Liver (tissue), 9 donors: ENCODE results near the gene TMPRSS3. TPM values are rescaled to one million over a fixed set of nuclear protein-coding genes. Genes with fewer than 3 reads are reported as not detected.

Source experiments
- DNase-seq: peaks from one replicate; pipeline ENCODE4 v3.0.0-alpha.2; 2017; ENCODE audit warnings: low spot score
- H3K27ac ChIP-seq, 2 donors: one replicate each; pipeline ENCODE4 v1.7.0; 2013; ENCODE audit warnings: inconsistent platforms in 2 of 2, low read length in 2 of 2, control low read depth in 1 of 2, low read depth in 1 of 2, mild to moderate bottlenecking in 1 of 2
- H3K27me3 ChIP-seq, 4 donors: one replicate each; pipeline versions ENCODE4 v1.6.1 to v1.7.0; 2013; ENCODE audit warnings: low read length in 3 of 4, inconsistent platforms in 1 of 4, mild to moderate bottlenecking in 1 of 4, moderate library complexity in 1 of 4; ENCODE audit not compliant: control insufficient read depth in 4 of 4, insufficient read depth in 4 of 4
- H3K36me3 ChIP-seq, 4 donors: one replicate each; pipeline versions ENCODE4 v1.6.1 to v1.7.0; 2013; ENCODE audit warnings: low read length in 3 of 4, mild to moderate bottlenecking in 3 of 4, low read depth in 1 of 4, moderate library complexity in 1 of 4; ENCODE audit not compliant: control insufficient read depth in 4 of 4, insufficient read depth in 3 of 4
- H3K4me1 ChIP-seq, 4 donors: one replicate each; pipeline versions ENCODE4 v1.6.1 to v1.7.0; 2013; ENCODE audit warnings: low read length in 3 of 4, mild to moderate bottlenecking in 3 of 4, moderate library complexity in 1 of 4; ENCODE audit not compliant: control insufficient read depth in 4 of 4, insufficient read depth in 4 of 4
- H3K4me3 ChIP-seq, 3 donors: one replicate each; pipeline versions ENCODE4 v1.6.1 to v1.7.0; 2013; ENCODE audit warnings: low read length in 3 of 3, control low read depth in 1 of 3, low read depth in 1 of 3, mild to moderate bottlenecking in 1 of 3
- H3K9ac ChIP-seq, 2 donors: one replicate each; pipeline ENCODE4 v1.7.0; 2013; ENCODE audit warnings: low read length in 2 of 2, mild to moderate bottlenecking in 2 of 2, moderate library complexity in 2 of 2, control low read depth in 1 of 2, low read depth in 1 of 2
- H3K9me3 ChIP-seq, 4 donors: one replicate each; pipeline versions ENCODE4 v1.6.1 to v1.7.0; 2013; ENCODE audit warnings: low read length in 3 of 4; ENCODE audit not compliant: control insufficient read depth in 4 of 4
- EGR1 ChIP-seq, 2 donors: IDR thresholded peaks; 2 replicates each; pipeline ENCODE4 v1.6.1; 2016 to 2018; ENCODE audit warnings: antibody characterized with exemption in 2 of 2, low read depth in 2 of 2
- FOXA1 ChIP-seq: IDR thresholded peaks from 2 replicates; pipeline ENCODE4 v1.6.1; 2016; ENCODE audit warnings: antibody characterized with exemption
- FOXA2 ChIP-seq: IDR thresholded peaks from 2 replicates; pipeline ENCODE4 v1.6.1; 2016; ENCODE audit warnings: antibody characterized with exemption
- GABPA ChIP-seq, 2 donors: IDR thresholded peaks in 1 of 2; conservative IDR thresholded peaks in 1 of 2; 2 replicates each; pipeline ENCODE4 v1.6.1; 2016; ENCODE audit warnings: antibody characterized with exemption in 2 of 2, mild to moderate bottlenecking in 1 of 2, moderate library complexity in 1 of 2
- HNF4A ChIP-seq, 2 donors: conservative IDR thresholded peaks; 2 replicates each; pipeline ENCODE4 v1.6.1; 2016; ENCODE audit warnings: antibody characterized with exemption in 2 of 2, mild to moderate bottlenecking in 2 of 2
- JUND ChIP-seq, 2 donors: IDR thresholded peaks; 2 replicates each; pipeline ENCODE4 v1.6.1; 2016; ENCODE audit warnings: antibody characterized with exemption in 2 of 2
- NR2F2 ChIP-seq: IDR thresholded peaks from 2 replicates; pipeline ENCODE4 v1.6.1; 2016; ENCODE audit warnings: antibody characterized with exemption
- RAD21 ChIP-seq, 2 donors: IDR thresholded peaks; 2 replicates each; pipeline ENCODE4 v1.6.1; 2016; ENCODE audit warnings: antibody characterized with exemption in 2 of 2, mild to moderate bottlenecking in 2 of 2
- RXRA ChIP-seq, 2 donors: IDR thresholded peaks; 2 replicates each; pipeline ENCODE4 v1.6.1; 2017 to 2018; ENCODE audit warnings: antibody characterized with exemption in 2 of 2, mild to moderate bottlenecking in 1 of 2
- SP1 ChIP-seq: IDR thresholded peaks from 2 replicates; pipeline ENCODE4 v1.6.1; 2018; ENCODE audit warnings: antibody characterized with exemption, mild to moderate bottlenecking
- TAF1 ChIP-seq: conservative IDR thresholded peaks from 2 replicates; pipeline ENCODE4 v1.6.1; 2016; ENCODE audit warnings: antibody characterized with exemption, mild to moderate bottlenecking
- YY1 ChIP-seq: IDR thresholded peaks from 2 replicates; pipeline ENCODE4 v1.6.1; 2016; ENCODE audit warnings: antibody characterized with exemption, mild to moderate bottlenecking
- WGBS: extraction: QIAGEN DNeasy Blood & Tissue Kit; methylation state at CpG from one replicate; pipeline ENCODE4 v1.1.7; 2013; 5-methylcytosine and 5-hydroxymethylcytosine counted together
- polyA plus RNA-seq, 2 donors: library from polyadenylated mRNA; stranded (reverse) in 1 of 2; unstranded in 1 of 2; fragments of 200-250 nt in 1 of 2; fragments of >200 nt in 1 of 2; fragmentation: Nextera tagmentation in 1 of 2; extraction: Ambion mirVana in 1 of 2; gene quantifications; one replicate each; pipeline versions ENCODE4 v1.2.1 to v1.2.3, GENCODE V29; 2013 to 2015
- total RNA-seq, 2 donors: library from RNA; depleted of rRNA; stranded (reverse); fragments of >200 nt; gene quantifications; one replicate each; pipeline ENCODE4 v1.2.3, GENCODE V29; 2014
- TF ChIP-seq, protein P1 (sequence below): IDR thresholded peaks from 2 replicates; pipeline ENCODE4 v1.6.1; 2016; ENCODE audit warnings: antibody characterized with exemption
- TF ChIP-seq, protein P2 (sequence below): IDR thresholded peaks from 2 replicates; pipeline ENCODE4 v1.6.1; 2016; ENCODE audit warnings: antibody characterized with exemption, mild to moderate bottlenecking
- TF ChIP-seq, protein P3 (sequence below): fragments of 150-350 bp; IDR thresholded peaks from 2 replicates; pipeline ENCODE4 v1.5.1; 2017; ENCODE audit warnings: improper control_type of control experiment, low read depth, low read length; ENCODE audit not compliant: missing input control
- TF ChIP-seq, protein P4 (sequence below): IDR thresholded peaks from 2 replicates; pipeline ENCODE4 v1.6.1; 2016; ENCODE audit warnings: antibody characterized with exemption
- donor health status: healthy.
- donor health status: healthy.
- donor health status: healthy.
- donor health status: healthy.
- donor health status: healthy.

TMPRSS3 gene
- total and polyA plus RNA-seq, 4 donors = 0.25 to 0.50 TPM; not detected in 2

DNA sequence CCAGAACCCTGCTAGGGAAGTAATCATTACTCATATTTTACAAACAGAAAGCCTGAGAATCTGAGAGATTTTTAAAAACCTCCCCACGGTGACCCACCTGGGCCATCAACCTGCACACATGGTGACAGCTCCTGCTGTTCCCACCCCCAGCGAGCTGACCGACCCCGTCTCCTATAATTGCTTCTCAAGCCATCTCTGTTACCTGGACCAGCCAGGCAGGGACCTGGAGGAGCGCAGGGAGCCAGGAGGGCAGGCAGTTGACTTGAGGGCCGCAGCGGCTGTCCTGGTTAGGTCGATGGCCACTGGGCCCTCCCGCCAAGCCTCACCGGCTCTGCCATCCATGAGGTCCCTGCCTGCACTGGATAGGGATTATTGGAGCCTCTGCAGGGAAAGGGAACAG, 52.8 kb downstream of the TMPRSS3 start:
- Histone ChIP-seq H3K9ac (no peak overlapping the region), H3K36me3 (no peaks in the 10 kb centered on the region), H3K4me1 (peaks cover 0 to 2% (median 0%) of the 10 kb centered on the region in 4 donors), H3K9me3 (no peaks in the 10 kb centered on the region), H3K27ac (no peak overlapping the region), H3K4me3 (no peak overlapping the region), H3K27me3 (peaks cover 0 to 4% (median 0%) of the 10 kb centered on the region in 4 donors)
- WGBS = 85% methylated on average over 10 of the region's 10 CpGs
- no peak for DNase-seq
- TF ChIP-seq, protein P1, sequence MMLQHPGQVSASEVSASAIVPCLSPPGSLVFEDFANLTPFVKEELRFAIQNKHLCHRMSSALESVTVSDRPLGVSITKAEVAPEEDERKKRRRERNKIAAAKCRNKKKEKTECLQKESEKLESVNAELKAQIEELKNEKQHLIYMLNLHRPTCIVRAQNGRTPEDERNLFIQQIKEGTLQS = no peak
- TF ChIP-seq, protein P2, sequence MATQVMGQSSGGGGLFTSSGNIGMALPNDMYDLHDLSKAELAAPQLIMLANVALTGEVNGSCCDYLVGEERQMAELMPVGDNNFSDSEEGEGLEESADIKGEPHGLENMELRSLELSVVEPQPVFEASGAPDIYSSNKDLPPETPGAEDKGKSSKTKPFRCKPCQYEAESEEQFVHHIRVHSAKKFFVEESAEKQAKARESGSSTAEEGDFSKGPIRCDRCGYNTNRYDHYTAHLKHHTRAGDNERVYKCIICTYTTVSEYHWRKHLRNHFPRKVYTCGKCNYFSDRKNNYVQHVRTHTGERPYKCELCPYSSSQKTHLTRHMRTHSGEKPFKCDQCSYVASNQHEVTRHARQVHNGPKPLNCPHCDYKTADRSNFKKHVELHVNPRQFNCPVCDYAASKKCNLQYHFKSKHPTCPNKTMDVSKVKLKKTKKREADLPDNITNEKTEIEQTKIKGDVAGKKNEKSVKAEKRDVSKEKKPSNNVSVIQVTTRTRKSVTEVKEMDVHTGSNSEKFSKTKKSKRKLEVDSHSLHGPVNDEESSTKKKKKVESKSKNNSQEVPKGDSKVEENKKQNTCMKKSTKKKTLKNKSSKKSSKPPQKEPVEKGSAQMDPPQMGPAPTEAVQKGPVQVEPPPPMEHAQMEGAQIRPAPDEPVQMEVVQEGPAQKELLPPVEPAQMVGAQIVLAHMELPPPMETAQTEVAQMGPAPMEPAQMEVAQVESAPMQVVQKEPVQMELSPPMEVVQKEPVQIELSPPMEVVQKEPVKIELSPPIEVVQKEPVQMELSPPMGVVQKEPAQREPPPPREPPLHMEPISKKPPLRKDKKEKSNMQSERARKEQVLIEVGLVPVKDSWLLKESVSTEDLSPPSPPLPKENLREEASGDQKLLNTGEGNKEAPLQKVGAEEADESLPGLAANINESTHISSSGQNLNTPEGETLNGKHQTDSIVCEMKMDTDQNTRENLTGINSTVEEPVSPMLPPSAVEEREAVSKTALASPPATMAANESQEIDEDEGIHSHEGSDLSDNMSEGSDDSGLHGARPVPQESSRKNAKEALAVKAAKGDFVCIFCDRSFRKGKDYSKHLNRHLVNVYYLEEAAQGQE = no peak
- TF ChIP-seq YY1 (no peak), NR2F2 (no peak), GABPA (IDR thresholded peaks at IDR 0.05 in 1 of 2, conservative IDR thresholded peaks at IDR 0.05 in 1 of 2) (no peak), EGR1 (IDR thresholded peaks at IDR 0.05; ENCODE audit: low read depth in 2 of 2) (no peak), HNF4A (conservative IDR thresholded peaks at IDR 0.05) (no peak), TAF1 (no peak), FOXA2 (no peak), FOXA1 (no peak), JUND (IDR thresholded peaks at IDR 0.05) (no peak), SP1 (no peak), RAD21 (IDR thresholded peaks at IDR 0.05) (no peak), RXRA (IDR thresholded peaks at IDR 0.05) (no peak)
- TF ChIP-seq, protein P3, sequence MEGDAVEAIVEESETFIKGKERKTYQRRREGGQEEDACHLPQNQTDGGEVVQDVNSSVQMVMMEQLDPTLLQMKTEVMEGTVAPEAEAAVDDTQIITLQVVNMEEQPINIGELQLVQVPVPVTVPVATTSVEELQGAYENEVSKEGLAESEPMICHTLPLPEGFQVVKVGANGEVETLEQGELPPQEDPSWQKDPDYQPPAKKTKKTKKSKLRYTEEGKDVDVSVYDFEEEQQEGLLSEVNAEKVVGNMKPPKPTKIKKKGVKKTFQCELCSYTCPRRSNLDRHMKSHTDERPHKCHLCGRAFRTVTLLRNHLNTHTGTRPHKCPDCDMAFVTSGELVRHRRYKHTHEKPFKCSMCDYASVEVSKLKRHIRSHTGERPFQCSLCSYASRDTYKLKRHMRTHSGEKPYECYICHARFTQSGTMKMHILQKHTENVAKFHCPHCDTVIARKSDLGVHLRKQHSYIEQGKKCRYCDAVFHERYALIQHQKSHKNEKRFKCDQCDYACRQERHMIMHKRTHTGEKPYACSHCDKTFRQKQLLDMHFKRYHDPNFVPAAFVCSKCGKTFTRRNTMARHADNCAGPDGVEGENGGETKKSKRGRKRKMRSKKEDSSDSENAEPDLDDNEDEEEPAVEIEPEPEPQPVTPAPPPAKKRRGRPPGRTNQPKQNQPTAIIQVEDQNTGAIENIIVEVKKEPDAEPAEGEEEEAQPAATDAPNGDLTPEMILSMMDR = no peak
- TF ChIP-seq, protein P4, sequence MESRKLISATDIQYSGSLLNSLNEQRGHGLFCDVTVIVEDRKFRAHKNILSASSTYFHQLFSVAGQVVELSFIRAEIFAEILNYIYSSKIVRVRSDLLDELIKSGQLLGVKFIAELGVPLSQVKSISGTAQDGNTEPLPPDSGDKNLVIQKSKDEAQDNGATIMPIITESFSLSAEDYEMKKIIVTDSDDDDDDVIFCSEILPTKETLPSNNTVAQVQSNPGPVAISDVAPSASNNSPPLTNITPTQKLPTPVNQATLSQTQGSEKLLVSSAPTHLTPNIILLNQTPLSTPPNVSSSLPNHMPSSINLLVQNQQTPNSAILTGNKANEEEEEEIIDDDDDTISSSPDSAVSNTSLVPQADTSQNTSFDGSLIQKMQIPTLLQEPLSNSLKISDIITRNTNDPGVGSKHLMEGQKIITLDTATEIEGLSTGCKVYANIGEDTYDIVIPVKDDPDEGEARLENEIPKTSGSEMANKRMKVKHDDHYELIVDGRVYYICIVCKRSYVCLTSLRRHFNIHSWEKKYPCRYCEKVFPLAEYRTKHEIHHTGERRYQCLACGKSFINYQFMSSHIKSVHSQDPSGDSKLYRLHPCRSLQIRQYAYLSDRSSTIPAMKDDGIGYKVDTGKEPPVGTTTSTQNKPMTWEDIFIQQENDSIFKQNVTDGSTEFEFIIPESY = no peak
